Peyer's patch (tissue), 4 donors: ENCODE measurements around the gene CNNM2. TPM values are rescaled to one million over a fixed set of nuclear protein-coding genes. Genes with fewer than 3 reads are reported as not detected.
"Not testable (repeated sequence)": the region's sequence is repeated elsewhere in the genome, so short reads cannot be mapped to it uniquely, and the experiment has no call there.

Source experiments
- DNase-seq, 3 donors: peaks; one replicate each; pipeline ENCODE4 v3.0.0-alpha.2; 2017 to 2019
- H3K27ac ChIP-seq, 4 donors: fragments of 200-600 bp; sonication (generic); one replicate each; pipeline ENCODE4 v1.5.1; 2016 to 2019
- H3K27me3 ChIP-seq, 2 donors: fragments of 200-600 bp; sonication (generic); one replicate each; pipeline ENCODE4 v1.5.1; 2019
- H3K36me3 ChIP-seq, 3 donors: fragments of 200-600 bp; sonication (generic); one replicate each; pipeline ENCODE4 v1.5.1; 2016 to 2019
- H3K4me1 ChIP-seq, 4 donors: fragments of 200-600 bp; sonication (generic); one replicate each; pipeline ENCODE4 v1.5.1; 2016 to 2019
- H3K4me3 ChIP-seq, 4 donors: fragments of 200-600 bp; sonication (generic); 1 replicate in 3 of 4; 2 replicates in 1 of 4; pipeline ENCODE4 v1.5.1; 2016 to 2019; ENCODE audit warnings: mild to moderate bottlenecking in 1 of 4
- H3K9me3 ChIP-seq, 4 donors: fragments of 200-600 bp; sonication (generic); one replicate each; pipeline ENCODE4 v1.5.1; 2016 to 2019; ENCODE audit warnings: mild to moderate bottlenecking in 1 of 4
- CTCF ChIP-seq, 6 experiments: fragments of 450-650 bp in 4 of 6; fragments of 200-600 bp in 2 of 6; sonication (generic) in 1 of 6; IDR thresholded peaks; one replicate each; pipeline ENCODE4 v1.5.1; 2017 to 2019; ENCODE audit warnings: antibody characterized with exemption in 6 of 6, mild to moderate bottlenecking in 3 of 6, moderate library complexity in 1 of 6
- POLR2A ChIP-seq, 2 donors: fragments of 450-650 bp; IDR thresholded peaks; one replicate each; pipeline ENCODE4 v1.5.1; 2017; ENCODE audit warnings: antibody characterized with exemption in 2 of 2, mild to moderate bottlenecking in 2 of 2, moderate library complexity in 2 of 2
- total RNA-seq, 4 donors: library from RNA; depleted of rRNA; stranded (reverse); fragments of >200 nt; gene quantifications; one replicate each; pipeline ENCODE4 v1.1.0, GENCODE V29; 2016

CNNM2 gene
- total RNA-seq, 4 donors from 2014 or later, result 15.8 to 39.6 (median 19.2) TPM

- no peak for TF ChIP-seq POLR2A (IDR thresholded peaks at IDR 0.05)
- no peak for TF ChIP-seq CTCF (IDR thresholded peaks at IDR 0.05)
- no peak for DNase-seq
- Histone ChIP-seq H3K36me3 (no peaks in the 10 kb centered on the region), H3K4me3 (no peak overlapping the region), H3K27ac (no peak overlapping the region), H3K4me1 (peaks cover 0 to 1% (median 0%) of the 10 kb centered on the region in 4 donors), H3K9me3 (no peaks in the 10 kb centered on the region), H3K27me3 (no peaks in the 10 kb centered on the region)
These were observed 41.3 kb downstream of the CNNM2 start for GRCh38 chr10:102959360-102959759.

DNA sequence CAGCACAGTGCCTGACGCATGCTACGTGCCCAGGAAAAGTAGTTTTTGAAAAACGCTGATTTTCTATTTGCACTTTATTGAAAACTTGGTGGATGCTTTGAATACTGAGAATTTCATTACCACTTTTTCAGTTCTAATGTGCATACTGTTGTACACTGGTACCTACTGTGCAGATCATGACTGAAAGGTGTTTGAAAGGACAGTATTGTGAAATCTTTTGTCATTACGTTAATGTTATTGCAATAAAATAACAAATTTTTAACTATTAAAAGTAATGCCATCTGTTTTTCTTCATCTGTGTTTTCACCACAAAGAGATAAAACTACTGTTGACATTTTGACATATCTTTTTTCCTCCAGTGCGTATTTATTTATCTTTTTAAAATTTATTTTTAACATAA is 42.1 kb downstream of the CNNM2 start:
- no peak for TF ChIP-seq POLR2A (IDR thresholded peaks at IDR 0.05)
- no peak for TF ChIP-seq CTCF (IDR thresholded peaks at IDR 0.05)
- no peaks in the 10 kb centered on the region for H3K36me3 ChIP-seq
- H3K27me3 ChIP-seq, result no peaks in the 10 kb centered on the region
- H3K4me1 ChIP-seq, result peaks cover 0 to 8% (median 0%) of the 10 kb centered on the region in 4 donors
- no peak overlapping the region for H3K4me3 ChIP-seq
- no peak overlapping the region for H3K27ac ChIP-seq
- DNase-seq, result no peak
- H3K9me3 ChIP-seq, result no peaks in the 10 kb centered on the region

DNA sequence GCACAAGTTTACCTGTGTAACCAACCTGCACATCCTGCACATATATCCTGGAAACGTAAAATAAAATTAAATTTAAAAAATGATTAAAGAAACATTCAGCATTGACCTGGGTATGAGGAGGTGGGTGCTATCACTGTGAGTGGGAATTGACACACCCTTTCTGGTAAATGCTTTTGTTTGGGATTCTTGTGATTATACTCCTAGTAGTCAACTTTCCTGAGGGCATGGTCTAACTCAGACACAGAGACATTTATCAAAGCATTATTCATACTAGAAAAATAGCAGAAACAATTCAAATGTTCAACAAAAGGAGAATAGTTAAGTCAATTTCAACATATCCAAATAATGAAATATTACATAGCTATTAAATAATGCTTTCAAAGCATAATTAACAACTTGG is 44.2 kb downstream of the CNNM2 start:
- DNase-seq, result no peak
- Histone ChIP-seq H3K36me3 (no peaks in the 10 kb centered on the region), H3K27me3 (no peaks in the 10 kb centered on the region), H3K27ac (no peak overlapping the region), H3K4me3 (no peak overlapping the region), H3K4me1 (peaks cover 0 to 9% (median 0%) of the 10 kb centered on the region in 4 donors), H3K9me3 (no peaks in the 10 kb centered on the region)
- no peak for TF ChIP-seq CTCF (IDR thresholded peaks at IDR 0.05)
- TF ChIP-seq POLR2A (IDR thresholded peaks at IDR 0.05), result no peak

- H3K9me3 ChIP-seq, result no peaks in the 10 kb centered on the region
These were observed 45.1 kb downstream of the CNNM2 start for GRCh38 chr10:102962951-102963755.

GRCh38 chr10:102963756-102964025 is 45.6 kb downstream of the CNNM2 start:
- no peak overlapping the region for H3K4me3 ChIP-seq
- TF ChIP-seq POLR2A (IDR thresholded peaks at IDR 0.05) (no peak), CTCF (IDR thresholded peaks at IDR 0.05) (no peak)
- H3K27ac ChIP-seq, result no peak overlapping the region
- no peaks in the 10 kb centered on the region for H3K9me3 ChIP-seq
- H3K36me3 ChIP-seq, result no peaks in the 10 kb centered on the region
- no peak for DNase-seq
- peaks cover 0 to 9% (median 0%) of the 10 kb centered on the region in 4 donors for H3K4me1 ChIP-seq
- no peaks in the 10 kb centered on the region for H3K27me3 ChIP-seq

More at GRCh38 chr10:102962951-102963755, 45.1 kb downstream of the CNNM2 start:
- Histone ChIP-seq H3K27me3 (no peaks in the 10 kb centered on the region), H3K27ac (no peak overlapping the region), H3K36me3 (no peaks in the 10 kb centered on the region), H3K4me3 (no peak overlapping the region), H3K4me1 (peaks cover 0 to 9% (median 0%) of the 10 kb centered on the region in 4 donors)
- TF ChIP-seq CTCF (IDR thresholded peaks at IDR 0.05) (no peak), POLR2A (IDR thresholded peaks at IDR 0.05) (no peak)
- no peak for DNase-seq

DNA sequence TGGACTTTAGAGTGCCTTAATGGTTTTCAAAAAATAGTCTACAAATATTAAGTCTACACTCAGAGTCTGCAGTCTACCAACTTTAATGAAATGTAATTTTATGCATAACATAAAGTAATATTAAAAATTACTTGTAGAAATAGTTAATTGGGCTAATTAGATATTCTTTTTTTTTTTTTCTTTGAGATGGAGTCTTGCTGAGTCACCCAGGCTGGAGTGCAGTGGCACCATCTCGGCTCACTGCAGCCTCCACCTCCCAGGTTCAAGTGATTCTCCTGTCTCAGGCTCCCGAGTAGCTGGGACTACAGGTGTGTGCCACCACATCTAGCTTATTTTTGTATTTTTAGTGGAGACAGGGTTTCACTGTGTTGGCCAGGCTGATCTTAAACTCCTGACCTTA is 46.0 kb downstream of the CNNM2 start:
- not testable (repeated sequence) for H3K9me3 ChIP-seq, H3K27ac ChIP-seq

More for the DNA sequence above, 46.0 kb downstream of the CNNM2 start:
- H3K27me3 ChIP-seq, H3K4me1 ChIP-seq, DNase-seq, H3K36me3 ChIP-seq, H3K4me3 ChIP-seq: not testable (repeated sequence)
